ENCODE measurements around the gene PLCH1.

PLCH1 gene

GRCh38 chr3:155747286-155747945 lies 2.5 kb upstream of the PLCH1 start:
- TF ChIP-seq REST (IDR thresholded peaks at IDR 0.05; ENCODE audit: insufficient replicate concordance, low read depth) = no peak
- TF ChIP-seq SPI1 (IDR thresholded peaks at IDR 0.05; ENCODE audit: borderline replicate concordance, low read depth) = no peak
- TF ChIP-seq CTCF (IDR thresholded peaks at IDR 0.05; ENCODE audit: insufficient read depth, low read length) = no peak
- no peak for TF ChIP-seq GABPA (IDR thresholded peaks at IDR 0.05; ENCODE audit: low read depth)
- TF ChIP-seq POLR2AphosphoS5 (IDR thresholded peaks at IDR 0.05; ENCODE audit: low read depth) = no peak
- DNase-seq (ENCODE audit: low read depth in 1 of 2, low spot score in 1 of 2) = no peak
- Histone ChIP-seq H3K27ac (replicated peaks) (no peak overlapping the region), H3K4me3 (replicated peaks; ENCODE audit: insufficient read depth, low read length) (no peak overlapping the region), H3K27me3 (ENCODE audit: insufficient read depth, poor library complexity, severe bottlenecking) (peaks cover 4% of the 10 kb centered on the region)

GRCh38 chr3:155746703-155747102 lies 1.8 kb upstream of the PLCH1 start:
- Histone ChIP-seq H3K27me3 (ENCODE audit: insufficient read depth, poor library complexity, severe bottlenecking) (peaks cover 4% of the 10 kb centered on the region), H3K4me3 (replicated peaks; ENCODE audit: insufficient read depth, low read length) (no peak overlapping the region), H3K27ac (replicated peaks) (no peak overlapping the region)
- TF ChIP-seq SPI1 (IDR thresholded peaks at IDR 0.05; ENCODE audit: borderline replicate concordance, low read depth) (no peak), CTCF (IDR thresholded peaks at IDR 0.05; ENCODE audit: insufficient read depth, low read length) (no peak), POLR2AphosphoS5 (IDR thresholded peaks at IDR 0.05; ENCODE audit: low read depth) (no peak), REST (IDR thresholded peaks at IDR 0.05; ENCODE audit: insufficient replicate concordance, low read depth) (no peak), GABPA (IDR thresholded peaks at IDR 0.05; ENCODE audit: low read depth) (no peak)
- no peak for DNase-seq (ENCODE audit: low read depth in 1 of 2, low spot score in 1 of 2)

DNA sequence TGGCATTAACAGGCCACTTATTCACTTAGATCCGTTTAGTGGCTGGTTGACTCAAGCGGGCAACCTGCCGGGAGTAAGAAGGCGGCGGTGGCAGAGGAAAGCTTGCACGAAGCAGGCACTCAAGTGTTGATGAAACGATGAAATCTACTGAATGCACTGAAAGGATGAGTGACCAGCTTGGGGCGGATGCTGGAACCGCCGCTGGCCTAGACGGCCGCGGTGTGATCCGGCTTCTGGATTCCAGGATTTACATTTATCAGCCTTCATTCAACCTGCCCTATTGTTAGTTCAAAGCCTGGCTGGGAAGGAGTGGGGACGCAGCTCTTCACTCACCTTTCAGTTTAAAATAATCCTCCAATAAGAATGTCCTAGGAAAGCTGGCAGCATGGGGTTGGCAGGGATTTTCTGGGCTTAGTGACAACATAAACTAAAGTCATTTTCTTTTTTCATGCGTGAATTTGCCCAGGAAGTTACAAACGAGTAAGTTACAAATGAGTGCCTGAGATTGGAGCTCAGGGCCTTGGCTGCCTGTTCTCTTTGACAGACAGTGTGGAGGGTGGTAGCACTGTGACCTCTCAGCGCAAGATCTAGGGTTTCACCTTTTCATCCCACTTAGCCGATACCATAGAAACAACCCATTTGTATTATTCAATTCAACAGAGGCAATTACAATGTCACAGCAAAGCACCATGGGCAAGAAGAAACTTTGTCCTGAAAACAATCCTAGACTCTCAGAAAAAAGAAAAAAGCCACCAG lies 1.1 kb upstream of the PLCH1 start:
- Histone ChIP-seq H3K27ac (replicated peaks) (no peak overlapping the region), H3K4me3 (replicated peaks; ENCODE audit: insufficient read depth, low read length) (no peak overlapping the region), H3K27me3 (ENCODE audit: insufficient read depth, poor library complexity, severe bottlenecking) (peaks cover 4% of the 10 kb centered on the region)
- TF ChIP-seq CTCF (IDR thresholded peaks at IDR 0.05; ENCODE audit: insufficient read depth, low read length) = no peak
- TF ChIP-seq GABPA (IDR thresholded peaks at IDR 0.05; ENCODE audit: low read depth) = no peak
- TF ChIP-seq POLR2AphosphoS5 (IDR thresholded peaks at IDR 0.05; ENCODE audit: low read depth) = no peak
- TF ChIP-seq SPI1 (IDR thresholded peaks at IDR 0.05; ENCODE audit: borderline replicate concordance, low read depth) = no peak
- no peak for TF ChIP-seq REST (IDR thresholded peaks at IDR 0.05; ENCODE audit: insufficient replicate concordance, low read depth)
- DNase-seq (ENCODE audit: low read depth in 1 of 2, low spot score in 1 of 2) = peak in 1 of 2 experiments; percentile 9

All from HL-60 (cell line).